Transverse colon (tissue), 4 donors: ENCODE data around the gene CEP152.

ENCODE experiments used
- EP300 ChIP-seq: sonication (generic); formaldehyde crosslinking; IDR thresholded peaks from one replicate; pipeline ENCODE4 v1.6.1; 2017; ENCODE audit warnings: antibody characterized with exemption, low read depth
- POLR2A ChIP-seq: fragments of 450-650 bp; IDR thresholded peaks from one replicate; pipeline ENCODE4 v1.6.1; 2016; ENCODE audit warnings: antibody characterized with exemption, mild to moderate bottlenecking, moderate library complexity
- POLR2AphosphoS5 ChIP-seq, 3 donors: sonication (generic); formaldehyde crosslinking; IDR thresholded peaks; one replicate each; pipeline ENCODE4 v1.6.1; 2016; ENCODE audit warnings: antibody characterized with exemption in 3 of 3
- TF ChIP-seq, protein P1 (sequence below), 5 experiments: fragments of 200-600 bp in 3 of 5; fragments of 450-650 bp in 2 of 5; sonication (generic) in 3 of 5; IDR thresholded peaks; 1 replicate in 2 of 5; 2 replicates in 3 of 5; pipeline ENCODE4 v1.5.1; 2016 to 2017; ENCODE audit warnings: antibody characterized with exemption in 5 of 5, inconsistent platforms in 3 of 5, mild to moderate bottlenecking in 2 of 5, moderate library complexity in 1 of 5

DNA sequence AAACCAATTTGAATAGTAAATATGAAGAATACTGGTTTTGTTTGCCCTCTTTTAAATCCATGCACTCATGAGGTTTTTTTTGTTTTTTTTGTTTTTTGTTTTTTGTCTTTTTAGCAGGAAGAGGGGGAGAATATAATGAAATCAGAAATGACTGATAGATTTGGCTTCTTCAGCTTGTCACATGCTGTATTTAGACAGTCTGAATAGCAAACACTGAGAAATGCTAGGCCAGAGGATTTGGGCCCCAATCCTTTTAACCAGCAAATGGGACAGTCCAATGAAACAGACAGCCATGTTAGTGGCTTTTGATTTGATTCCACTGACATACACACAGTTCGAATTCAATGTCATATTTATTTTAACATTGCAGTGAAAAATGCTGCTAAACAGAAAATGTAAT lies 14.2 kb upstream of the CEP152 start:
- TF ChIP-seq EP300 (no peak), POLR2AphosphoS5 (IDR thresholded peaks at IDR 0.05) (no peak), POLR2A (no peak)
- TF ChIP-seq, protein P1, sequence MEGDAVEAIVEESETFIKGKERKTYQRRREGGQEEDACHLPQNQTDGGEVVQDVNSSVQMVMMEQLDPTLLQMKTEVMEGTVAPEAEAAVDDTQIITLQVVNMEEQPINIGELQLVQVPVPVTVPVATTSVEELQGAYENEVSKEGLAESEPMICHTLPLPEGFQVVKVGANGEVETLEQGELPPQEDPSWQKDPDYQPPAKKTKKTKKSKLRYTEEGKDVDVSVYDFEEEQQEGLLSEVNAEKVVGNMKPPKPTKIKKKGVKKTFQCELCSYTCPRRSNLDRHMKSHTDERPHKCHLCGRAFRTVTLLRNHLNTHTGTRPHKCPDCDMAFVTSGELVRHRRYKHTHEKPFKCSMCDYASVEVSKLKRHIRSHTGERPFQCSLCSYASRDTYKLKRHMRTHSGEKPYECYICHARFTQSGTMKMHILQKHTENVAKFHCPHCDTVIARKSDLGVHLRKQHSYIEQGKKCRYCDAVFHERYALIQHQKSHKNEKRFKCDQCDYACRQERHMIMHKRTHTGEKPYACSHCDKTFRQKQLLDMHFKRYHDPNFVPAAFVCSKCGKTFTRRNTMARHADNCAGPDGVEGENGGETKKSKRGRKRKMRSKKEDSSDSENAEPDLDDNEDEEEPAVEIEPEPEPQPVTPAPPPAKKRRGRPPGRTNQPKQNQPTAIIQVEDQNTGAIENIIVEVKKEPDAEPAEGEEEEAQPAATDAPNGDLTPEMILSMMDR (IDR thresholded peaks at IDR 0.05) = no peak
